NOMO-1 (cell line): ENCODE measurements around the gene PRDM2.
"Not testable (repeated sequence)": the region's sequence is repeated elsewhere in the genome, so short reads cannot be mapped to it uniquely, and the experiment has no call there.

ENCODE experiments used
- DNase-seq, 2 experiments: peaks; one replicate each; lab custom pipeline; 2025; ENCODE audit not compliant: unreplicated experiment in 2 of 2; lab: John Stamatoyannopoulos, UW

The PRDM2 gene

DNA sequence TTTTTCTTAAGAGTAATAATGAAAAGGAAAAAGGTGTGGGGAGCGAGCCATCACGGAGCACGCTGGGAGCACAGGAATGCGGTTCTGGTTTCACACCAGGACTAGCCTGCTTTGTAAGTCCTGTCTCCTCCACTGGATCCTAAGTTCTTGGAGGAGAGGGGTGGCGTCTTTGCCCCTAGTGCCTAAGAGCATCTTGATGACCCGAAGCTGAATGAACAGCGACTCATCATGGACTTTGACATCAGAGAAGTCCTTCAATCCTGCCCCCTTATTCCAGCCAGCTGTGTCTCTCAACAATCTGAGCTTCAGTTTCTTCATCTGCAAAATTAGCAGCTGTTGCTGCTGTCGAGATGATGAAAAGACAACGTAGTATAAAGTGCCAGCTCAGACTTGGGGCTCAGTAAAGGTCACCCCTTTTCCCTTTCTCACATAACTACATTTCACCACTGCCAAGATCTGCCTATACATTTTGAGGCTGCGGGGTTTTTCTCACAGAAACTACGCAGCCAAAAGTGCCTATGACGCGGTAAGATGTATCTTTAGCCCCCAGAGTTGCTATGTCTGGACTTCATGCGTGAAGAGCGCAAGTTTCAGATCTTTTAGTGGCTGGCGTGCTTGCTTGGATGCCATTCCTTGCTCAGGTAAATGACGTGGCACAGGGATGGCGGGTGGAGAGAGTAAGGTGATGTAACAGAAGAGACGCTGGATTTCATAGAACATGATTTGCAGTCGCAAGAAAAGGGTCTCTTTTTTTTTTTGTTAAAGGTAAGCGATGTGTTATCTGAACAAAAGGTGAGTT lies 4.9 kb upstream of the PRDM2 start:
- no peak for DNase-seq

GRCh38 chr1:13697738-13698137 lies 2.2 kb upstream of the PRDM2 start:
- DNase-seq, result no peak

DNA sequence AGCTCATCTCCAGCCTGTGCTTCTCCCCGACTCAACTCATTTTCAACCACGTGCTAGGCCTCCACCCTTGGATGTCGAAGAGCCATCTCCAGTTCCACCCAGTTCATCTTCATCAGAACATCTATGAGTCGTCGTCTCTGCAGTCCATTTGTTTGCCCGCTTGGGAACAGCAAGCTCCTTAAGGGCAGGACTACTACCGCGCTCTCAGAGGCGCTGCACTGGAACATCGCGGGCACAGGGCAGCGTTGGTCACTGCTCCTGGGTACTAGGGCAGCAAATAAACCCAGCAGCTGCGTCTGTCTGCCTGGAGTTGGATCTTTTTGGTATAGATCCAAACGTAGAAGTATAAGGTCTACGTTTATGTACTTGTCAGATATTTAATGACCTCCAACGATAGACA lies 478 bp upstream of the PRDM2 start:
- DNase-seq, result no peak

DNA sequence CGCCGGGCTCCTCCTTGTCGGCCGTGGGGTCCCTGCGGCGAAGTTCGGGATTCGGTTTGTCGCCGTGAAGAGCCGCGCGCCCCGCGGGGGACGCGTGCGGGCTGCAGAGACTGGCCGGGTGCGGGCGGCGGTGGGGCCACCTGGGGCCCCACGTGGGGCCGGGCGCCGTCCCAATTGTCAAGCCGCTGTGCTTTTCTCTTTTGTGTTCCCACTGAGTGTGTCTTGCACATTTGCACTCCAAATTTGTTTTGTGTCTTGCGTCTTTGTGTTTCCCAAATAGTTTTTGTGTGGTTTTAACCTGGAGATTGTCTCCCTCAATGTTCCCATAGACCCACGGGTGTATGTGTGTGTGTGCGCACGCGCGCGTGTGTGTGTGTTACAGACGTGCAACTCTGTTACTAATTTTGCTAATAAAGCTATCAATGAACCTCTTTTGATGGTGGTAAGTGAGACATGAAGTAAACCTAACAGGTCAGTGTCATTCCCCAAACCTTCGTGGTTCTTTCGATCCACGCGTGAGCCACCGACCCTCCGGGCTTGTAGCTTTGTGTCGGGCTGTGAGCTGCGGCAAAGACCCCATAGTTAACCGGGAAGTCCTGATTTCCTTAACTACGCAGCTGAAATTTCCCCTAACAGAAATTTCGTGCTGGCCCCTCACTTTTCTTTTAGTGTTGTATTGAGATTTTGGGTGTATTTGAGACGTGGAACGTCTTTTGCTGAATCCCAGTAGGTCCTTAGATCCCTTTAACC lies 708 bp downstream of the PRDM2 start:
- no peak for DNase-seq

- DNase-seq, result no peak
These were observed 1.3 kb downstream of the PRDM2 start for GRCh38 chr1:13701271-13701640.

DNA sequence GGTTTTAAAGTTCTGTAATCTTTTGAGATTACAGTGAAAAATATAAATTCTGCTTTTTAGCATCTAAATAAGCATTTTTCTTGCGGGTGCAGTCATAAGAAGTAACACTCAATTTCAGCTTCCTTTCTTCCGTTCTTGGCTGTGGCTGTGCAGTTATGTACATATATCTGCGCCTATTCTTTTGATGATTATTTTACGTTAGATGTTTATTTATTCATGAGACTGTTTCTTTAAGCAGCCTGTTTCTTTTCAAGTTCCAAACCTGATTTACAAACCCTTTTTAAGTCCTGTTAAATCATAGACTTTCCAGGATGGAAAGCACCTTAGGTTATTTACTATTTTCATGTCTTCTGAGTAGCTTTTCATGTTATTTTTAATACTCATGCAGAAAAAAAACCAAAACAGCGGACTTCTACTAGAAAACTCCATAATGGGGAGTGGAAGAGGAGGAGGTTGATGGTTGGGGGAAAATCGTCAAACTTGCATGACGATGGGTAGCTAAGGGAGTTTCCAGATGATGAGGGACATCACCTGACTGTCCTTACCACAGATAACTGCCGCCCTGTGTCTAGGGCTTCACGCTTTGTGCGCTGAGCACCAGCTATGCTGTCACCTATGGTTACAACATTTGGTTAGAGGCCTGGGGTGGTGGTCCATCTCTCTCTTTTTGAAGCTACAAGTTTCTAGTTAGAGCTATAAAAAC lies 2.6 kb downstream of the PRDM2 start:
- no peak for DNase-seq

DNA sequence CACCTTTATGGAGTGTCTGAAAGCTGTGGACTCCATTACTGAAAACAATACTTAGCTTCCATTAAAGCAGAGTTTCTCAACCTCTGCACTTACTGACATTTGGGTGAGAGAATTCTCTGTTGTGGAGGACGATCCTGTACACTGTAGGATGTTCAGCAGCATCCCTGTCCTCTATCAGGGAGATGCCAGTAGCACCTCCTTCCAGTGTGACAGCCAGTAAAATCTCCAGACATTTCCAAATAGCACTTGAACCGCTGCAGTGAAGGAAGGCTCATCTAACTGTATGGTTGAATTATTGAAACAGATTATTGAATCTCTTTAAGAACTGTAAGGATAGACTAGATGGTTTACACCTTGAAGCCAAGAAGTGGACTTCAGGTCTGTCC lies 3.1 kb downstream of the PRDM2 start:
- no peak for DNase-seq

- DNase-seq, result no peak
These were observed 3.8 kb downstream of the PRDM2 start for GRCh38 chr1:13703558-13704490.

GRCh38 chr1:13706046-13706445 lies 6.1 kb downstream of the PRDM2 start:
- no peak for DNase-seq

GRCh38 chr1:13707164-13707563 lies 7.2 kb downstream of the PRDM2 start:
- DNase-seq, result no peak

DNA sequence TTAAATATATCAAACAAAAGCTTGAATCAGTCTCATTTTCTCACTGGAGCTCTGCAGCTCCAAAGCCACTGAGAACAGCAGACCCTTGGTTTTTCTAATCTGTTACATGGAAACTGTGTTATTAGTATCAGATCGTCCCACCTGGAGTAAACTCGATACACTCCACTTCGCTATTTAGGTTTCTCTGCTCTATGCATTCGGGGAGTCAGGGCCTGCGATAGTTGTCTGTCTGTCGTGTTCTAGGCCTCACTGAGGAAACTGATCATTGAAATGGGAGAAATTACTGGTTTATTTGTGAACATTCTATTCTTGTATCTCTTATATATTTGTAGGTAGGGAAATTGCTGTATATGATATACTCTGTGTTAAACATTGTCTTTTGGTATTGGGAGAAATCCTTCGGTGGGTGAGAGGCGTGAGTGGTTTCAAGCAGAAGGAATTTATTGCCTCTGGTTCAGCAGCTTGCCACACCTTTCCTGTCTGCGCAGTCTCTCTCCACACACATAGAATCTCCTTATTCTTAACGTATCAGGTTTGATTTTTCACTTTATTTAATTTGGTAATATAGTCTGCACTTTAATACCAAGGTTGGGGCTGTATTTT lies 8.5 kb downstream of the PRDM2 start:
- DNase-seq, result no peak

DNA sequence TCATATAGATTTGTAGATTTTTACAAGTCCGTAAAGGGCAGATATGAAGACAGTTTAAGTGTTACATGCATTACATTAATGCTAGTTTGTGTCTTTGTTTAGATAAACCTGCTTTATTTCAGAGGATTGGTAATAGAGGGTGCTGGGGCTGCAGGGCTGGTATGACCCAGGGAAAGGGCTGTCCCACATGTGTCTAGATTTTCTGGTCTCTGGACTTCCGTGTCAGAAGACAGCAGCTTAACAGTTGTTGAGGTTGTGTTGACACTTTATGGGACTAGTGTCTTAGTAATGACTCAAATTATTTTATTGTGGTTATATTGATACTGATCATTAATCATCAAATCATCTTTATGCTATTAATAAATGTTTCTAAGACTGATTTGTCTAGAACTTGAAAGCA lies 10.1 kb downstream of the PRDM2 start:
- DNase-seq, result no peak

GRCh38 chr1:13714851-13715250 lies 14.9 kb downstream of the PRDM2 start:
- DNase-seq, result no peak

DNA sequence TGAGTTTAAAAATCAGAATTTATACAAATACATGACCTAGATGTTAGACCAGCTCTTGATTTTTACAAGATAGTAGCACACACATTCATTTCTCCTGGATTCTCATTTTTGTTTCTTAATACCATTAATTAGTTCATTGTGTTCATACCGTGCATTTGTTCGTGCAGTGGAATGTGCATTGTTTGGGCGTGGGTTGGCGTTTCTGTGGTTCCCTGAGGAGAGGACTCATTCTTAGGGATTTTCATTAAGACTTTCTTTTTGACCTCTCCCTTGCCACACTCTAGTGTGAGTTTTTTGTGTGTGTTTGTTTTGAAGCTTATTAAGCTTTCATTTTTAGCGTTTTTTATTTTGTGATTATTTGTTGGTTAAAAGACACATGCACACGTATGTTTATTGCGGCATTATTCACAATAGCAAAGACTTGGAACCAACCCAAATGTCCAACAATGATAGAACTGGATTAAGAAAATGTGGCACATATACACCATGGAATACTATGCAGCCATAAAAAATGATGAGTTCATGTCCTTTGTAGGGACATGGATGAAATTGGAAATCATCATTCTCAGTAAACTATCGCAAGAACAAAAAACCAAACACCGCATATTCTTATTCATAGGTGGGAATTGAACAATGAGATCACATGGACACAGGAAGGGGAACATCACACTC lies 15.8 kb downstream of the PRDM2 start:
- not testable (repeated sequence) for DNase-seq

DNA sequence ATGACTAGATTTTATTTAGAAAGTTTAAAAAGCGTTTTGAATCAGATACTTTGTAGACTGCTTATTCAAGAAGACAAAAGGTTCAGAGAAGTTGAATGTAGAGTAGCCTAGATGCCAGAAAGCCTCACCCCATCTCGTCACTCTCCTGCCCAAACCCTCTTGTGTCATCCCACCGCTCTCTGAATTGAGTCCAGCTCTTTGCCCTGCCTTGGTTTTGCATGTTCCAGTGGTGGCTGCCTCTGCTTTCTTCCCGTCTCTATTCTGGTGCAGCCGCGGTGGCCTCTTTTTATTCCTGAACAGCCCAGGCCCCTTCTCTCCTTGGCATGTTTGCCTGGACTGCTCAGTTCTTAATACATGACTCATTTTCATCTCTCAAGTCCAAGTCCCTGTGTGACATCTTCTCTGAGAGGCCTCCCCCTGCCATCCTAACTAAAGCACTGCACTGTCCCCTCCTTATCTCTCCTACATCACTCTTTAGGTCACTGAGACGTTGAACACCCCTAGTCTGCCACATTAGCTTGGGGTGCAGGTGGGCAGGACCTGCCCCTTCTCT lies 22.9 kb downstream of the PRDM2 start:
- DNase-seq, result no peak

DNA sequence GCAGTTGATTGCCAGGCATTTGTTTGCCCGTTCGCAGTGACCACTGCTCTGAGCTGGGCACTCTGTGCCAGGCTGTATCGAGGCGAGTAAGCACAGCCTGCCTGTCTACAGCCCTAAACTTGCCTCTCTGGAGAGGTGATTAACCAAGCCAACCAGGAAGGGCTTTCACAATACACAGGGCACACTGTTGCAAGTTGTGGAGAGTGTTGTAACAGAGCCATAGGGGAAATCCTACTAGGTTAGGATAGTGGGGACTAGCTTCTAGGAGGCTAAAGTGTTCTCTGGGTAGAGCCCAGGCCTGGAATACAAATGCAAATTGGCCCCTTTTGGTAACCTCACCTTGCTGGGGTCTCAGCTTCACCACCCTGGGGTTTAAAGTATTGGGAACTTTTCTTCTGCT lies 23.8 kb downstream of the PRDM2 start:
- DNase-seq, result peak; percentile 66 to 69

DNA sequence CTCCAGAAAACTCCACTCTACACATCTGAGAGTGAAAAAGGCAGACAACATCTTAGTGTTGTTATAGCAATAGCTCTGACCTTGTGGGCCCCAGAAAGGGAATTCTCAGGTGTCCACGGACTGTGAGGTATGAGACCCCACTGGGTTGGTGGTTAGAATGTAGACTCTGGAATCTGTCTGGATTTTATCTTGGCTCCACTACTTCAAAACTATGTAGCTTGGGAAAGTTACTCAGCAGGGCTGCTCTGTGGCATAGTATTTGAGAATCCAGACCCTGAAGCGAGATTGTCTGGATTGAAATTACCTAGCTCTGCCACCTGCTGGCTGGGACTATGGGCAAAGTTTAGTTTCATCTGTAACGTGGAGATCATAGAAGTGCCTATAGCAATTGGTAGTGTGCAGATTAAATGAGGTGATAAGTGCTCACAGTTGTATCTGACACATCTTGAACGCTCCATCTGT lies 25.8 kb downstream of the PRDM2 start:
- no peak for DNase-seq

DNA sequence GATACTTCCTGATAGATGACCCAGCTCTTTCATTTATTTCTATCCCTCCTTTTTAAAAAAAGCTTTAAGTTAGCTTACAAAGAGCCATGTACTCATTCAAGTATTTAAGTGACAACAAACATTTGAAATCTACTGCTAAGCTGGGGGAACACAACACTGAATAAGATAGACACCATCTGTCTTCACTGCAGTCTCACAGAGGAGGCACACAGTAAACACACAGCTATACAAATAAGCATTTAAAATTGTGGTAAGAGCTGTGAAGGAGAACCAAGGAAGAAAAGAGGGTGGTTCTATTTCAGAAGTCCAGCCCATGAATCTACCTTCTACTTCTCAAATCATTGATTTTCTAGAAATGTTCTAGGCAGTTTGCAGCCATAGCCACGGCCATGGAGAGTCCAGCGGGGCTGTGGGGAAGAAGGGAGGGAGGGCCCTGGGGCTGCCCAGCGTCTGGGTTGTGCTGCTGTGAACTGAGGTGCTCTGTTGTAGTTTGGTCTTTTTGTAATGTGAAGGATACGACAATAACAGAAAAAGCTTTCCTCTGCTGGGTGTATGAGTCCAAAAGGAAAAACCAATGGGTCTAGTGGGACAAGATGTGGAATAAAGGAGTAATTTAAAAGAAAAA lies 28.2 kb downstream of the PRDM2 start:
- no peak for DNase-seq

- no peak for DNase-seq
These were observed 30.3 kb downstream of the PRDM2 start for GRCh38 chr1:13730291-13730690.
